Keratinocyte (primary cell): ENCODE measurements around the gene CD274. TPM values are rescaled to one million over a fixed set of nuclear protein-coding genes. Genes with fewer than 3 reads are reported as not detected.

Experiments used
- DNase-seq: peaks from one replicate; pipeline ENCODE4 v3.0.0-alpha.2; 2011; ENCODE audit warnings: low read depth, missing footprints, low spot score
- FAIRE-seq: peaks from 2 replicates; lab custom pipeline; 2011; peaks lifted over from hg19 to GRCh38; lab: Jason Lieb, UNC
- H2AFZ ChIP-seq: 2 replicates; pipeline ENCODE4 v1.6.0; 2012; ENCODE audit warnings: low read length, control low read depth, inconsistent platforms; ENCODE audit not compliant: control insufficient read depth
- H3K27ac ChIP-seq: 2 replicates; pipeline ENCODE4 v1.5.1; 2011; ENCODE audit warnings: low read length; ENCODE audit not compliant: control insufficient read depth, insufficient read depth
- H3K27me3 ChIP-seq: 3 replicates; pipeline ENCODE4 v1.6.0; 2011; ENCODE audit warnings: low read length; ENCODE audit not compliant: control insufficient read depth, insufficient read depth; ENCODE audit errors: extremely low read depth
- H3K36me3 ChIP-seq, 2 experiments: 2 replicates in 1 of 2; 3 replicates in 1 of 2; pipeline ENCODE4 v1.5.1; 2011; ENCODE audit warnings: low read length in 2 of 2, mild to moderate bottlenecking in 1 of 2; ENCODE audit not compliant: control insufficient read depth in 2 of 2, insufficient read depth in 2 of 2; ENCODE audit errors: extremely low read depth in 1 of 2
- H3K4me1 ChIP-seq: 3 replicates; pipeline ENCODE4 v1.5.1; 2011; ENCODE audit warnings: low read length; ENCODE audit not compliant: control insufficient read depth, insufficient read depth; ENCODE audit errors: extremely low read depth
- H3K4me2 ChIP-seq: 3 replicates; pipeline ENCODE4 v1.6.0; 2011; ENCODE audit warnings: low read depth, low read length; ENCODE audit not compliant: control insufficient read depth, insufficient read depth; ENCODE audit errors: extremely low read depth
- H3K4me3 ChIP-seq, 3 experiments: fragments of 200-600 bp in 1 of 3; sonication (generic) in 1 of 3; 2 replicates in 2 of 3; 3 replicates in 1 of 3; pipeline ENCODE4 v1.5.1; 2011 to 2016; ENCODE audit warnings: low read length in 3 of 3, mild to moderate bottlenecking in 3 of 3, control low read depth in 2 of 3, inconsistent platforms in 1 of 3, low read depth in 1 of 3, mixed read lengths in 1 of 3, mixed run types in 1 of 3, moderate library complexity in 1 of 3; ENCODE audit not compliant: control insufficient read depth in 2 of 3, insufficient read depth in 2 of 3; ENCODE audit errors: extremely low read depth in 1 of 3
- H3K79me2 ChIP-seq: 2 replicates; pipeline ENCODE4 v1.6.0; 2012; ENCODE audit warnings: low read length; ENCODE audit not compliant: control insufficient read depth, insufficient read depth
- H3K9ac ChIP-seq: 3 replicates; pipeline ENCODE4 v1.6.0; 2011; ENCODE audit warnings: low read length; ENCODE audit not compliant: control insufficient read depth, insufficient read depth; ENCODE audit errors: extremely low read depth
- H3K9me1 ChIP-seq: 3 replicates; pipeline ENCODE4 v1.6.0; 2011; ENCODE audit warnings: low read length; ENCODE audit not compliant: control insufficient read depth, insufficient read depth; ENCODE audit errors: extremely low read depth
- H3K9me3 ChIP-seq: 2 replicates; pipeline ENCODE4 v1.5.1; 2012; ENCODE audit warnings: low read depth, low read length; ENCODE audit not compliant: control insufficient read depth
- H4K20me1 ChIP-seq: 3 replicates; pipeline ENCODE4 v1.6.0; 2011; ENCODE audit warnings: low read length; ENCODE audit not compliant: control insufficient read depth, insufficient read depth; ENCODE audit errors: extremely low read depth
- CTCF ChIP-seq, 3 experiments: IDR thresholded peaks in 1 of 3; conservative IDR thresholded peaks in 1 of 3; optimal IDR thresholded peaks in 1 of 3; 2 replicates in 2 of 3; 3 replicates in 1 of 3; pipeline versions ENCODE3 to v1.5.1; 2011; ENCODE audit warnings: low read length in 3 of 3, mild to moderate bottlenecking in 3 of 3, moderate library complexity in 2 of 3, control low read depth in 1 of 3, inconsistent platforms in 1 of 3; ENCODE audit not compliant: insufficient read depth in 2 of 3; ENCODE audit errors: extremely low read depth in 1 of 3
- EZH2 ChIP-seq: IDR thresholded peaks from one replicate; pipeline ENCODE4 v1.6.1; 2012; ENCODE audit warnings: inconsistent platforms, mild to moderate bottlenecking, low read length, moderate library complexity
- dilution Hi-C: fragments of 300-500 bp; cut with MboI; formaldehyde crosslinking; loops from one replicate; pipeline ENCODE4 v1.7.0; 2020; ENCODE audit warnings: low sequenced_read_pairs; ENCODE audit not compliant: extremely low pct_ligation_motif_present
- polyA plus RNA-seq, 5 experiments: library from polyadenylated mRNA; depleted of rRNA in 3 of 5; stranded (reverse) in 3 of 5; stranded (forward) in 1 of 5; unstranded in 1 of 5; fragments of >200 nt; gene quantifications; 1 replicate in 1 of 5; 2 replicates in 3 of 5; 3 replicates in 1 of 5; pipeline versions ENCODE4 v1.2.1 to v1.2.3, GENCODE V29; 2011 to 2012; ENCODE audit warnings: missing spikeins in 2 of 5, low read depth in 1 of 5, low replicate concordance in 1 of 5

Gene CD274
- polyA plus RNA-seq, 1 donor (not counting 4 experiments of a cell fraction or from before 2014, with no cell fraction given), result 36.3 TPM

- FAIRE-seq (no peak), DNase-seq (no peak)
- H3K9me3 ChIP-seq, result no peaks in the 10 kb centered on the region
- H3K27ac ChIP-seq, result no peak overlapping the region
- dilution Hi-C loops, result no loop called here
- no peaks in the 10 kb centered on the region for H3K9me1 ChIP-seq
- no peak for TF ChIP-seq CTCF (optimal IDR thresholded peaks at IDR 0.05 in 1 of 3, IDR thresholded peaks at IDR 0.05 in 1 of 3, conservative IDR thresholded peaks at IDR 0.05 in 1 of 3; ENCODE audit: extremely low read depth in 1 of 3, insufficient read depth in 2 of 3, low read length in 3 of 3)
- TF ChIP-seq EZH2, result no peak
- no peaks in the 10 kb centered on the region for H4K20me1 ChIP-seq
- H3K27me3 ChIP-seq, result no peaks in the 10 kb centered on the region
- no peaks in the 10 kb centered on the region for H3K36me3 ChIP-seq
- H3K79me2 ChIP-seq, result no peaks in the 10 kb centered on the region
- H3K4me3 ChIP-seq, result no peak overlapping the region
- peaks cover 8% of the 10 kb centered on the region for H3K4me1 ChIP-seq
- H3K4me2 ChIP-seq, result no peak overlapping the region
- no peak overlapping the region for H2AFZ ChIP-seq
- H3K9ac ChIP-seq, result no peak overlapping the region
These were observed 38.1 kb downstream of the CD274 start for GRCh38 chr9:5488221-5489008.

- Histone ChIP-seq H3K9ac (no peak overlapping the region), H3K4me3 (no peak overlapping the region), H3K4me2 (no peak overlapping the region), H3K4me1 (peaks cover 17% of the 10 kb centered on the region), H3K36me3 (no peaks in the 10 kb centered on the region), H3K9me1 (no peaks in the 10 kb centered on the region), H3K79me2 (no peaks in the 10 kb centered on the region), H3K27me3 (no peaks in the 10 kb centered on the region), H4K20me1 (no peaks in the 10 kb centered on the region), H3K9me3 (no peaks in the 10 kb centered on the region), H2AFZ (no peak overlapping the region), H3K27ac (no peak overlapping the region)
- dilution Hi-C loops, result no loop called here
- FAIRE-seq, result no peak
- TF ChIP-seq CTCF (optimal IDR thresholded peaks at IDR 0.05 in 1 of 3, IDR thresholded peaks at IDR 0.05 in 1 of 3, conservative IDR thresholded peaks at IDR 0.05 in 1 of 3; ENCODE audit: extremely low read depth in 1 of 3, insufficient read depth in 2 of 3, low read length in 3 of 3) (no peak), EZH2 (no peak)
- no peak for DNase-seq
These were observed 39.5 kb downstream of the CD274 start for GRCh38 chr9:5489630-5490490.
